RPMI8226 (cell line): Measurements from ENCODE around the gene EIF3F.

Experiments used
- DNase-seq: peaks from one replicate; pipeline ENCODE4 v3.0.0-alpha.2; 2015

Gene EIF3F

DNA sequence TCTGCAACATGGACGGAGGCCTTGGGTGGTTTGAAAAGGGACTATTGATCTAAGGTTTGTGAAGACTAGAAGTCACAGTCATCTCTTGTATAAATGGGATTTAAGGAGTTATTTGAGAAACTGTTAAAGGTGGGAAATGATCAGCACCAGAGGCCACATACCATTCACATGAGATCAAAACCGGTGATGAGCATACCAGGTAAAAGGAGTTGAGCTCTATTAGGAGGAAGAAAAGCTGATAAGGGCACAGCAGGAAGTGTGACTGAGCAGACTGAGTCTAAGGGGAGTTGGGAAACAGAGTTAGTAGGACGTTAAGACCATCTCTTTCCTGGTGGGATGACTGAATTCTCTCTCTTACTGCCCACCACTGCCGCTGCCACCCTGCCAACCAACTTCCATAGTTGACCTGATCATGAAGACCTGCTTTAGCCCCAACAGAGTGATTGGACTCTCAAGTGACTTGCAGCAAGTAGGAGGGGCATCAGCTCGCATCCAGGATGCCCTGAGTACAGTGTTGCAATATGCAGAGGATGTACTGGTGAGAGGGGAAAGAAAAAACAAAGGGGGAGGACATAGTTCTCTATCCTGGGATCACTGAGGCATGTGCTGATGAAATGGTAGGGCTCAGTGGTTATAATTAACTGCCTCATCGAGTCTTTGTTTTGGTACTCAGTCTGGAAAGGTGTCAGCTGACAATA lies 7.6 kb downstream of the EIF3F start:
- DNase-seq: no peak

DNA sequence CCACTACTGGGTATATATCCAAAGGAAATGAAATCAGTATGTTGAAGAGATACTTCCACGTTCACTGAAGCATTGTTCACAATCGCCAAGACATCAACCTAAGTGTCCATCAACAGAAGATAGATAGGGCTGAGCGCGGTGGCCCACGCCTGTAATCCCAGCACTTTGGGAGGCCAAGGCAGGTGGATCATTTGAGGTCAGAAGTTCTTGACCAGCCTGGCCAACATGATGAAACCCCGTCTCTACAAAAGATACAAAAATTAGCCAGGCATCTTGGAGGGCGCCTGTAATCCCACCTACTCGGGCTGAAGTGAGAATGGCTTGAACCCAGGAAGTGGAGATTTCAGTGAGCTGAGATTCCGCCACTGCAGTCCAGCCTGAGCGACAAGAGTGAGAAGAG lies 12.7 kb downstream of the EIF3F start:
- no peak for DNase-seq

DNA sequence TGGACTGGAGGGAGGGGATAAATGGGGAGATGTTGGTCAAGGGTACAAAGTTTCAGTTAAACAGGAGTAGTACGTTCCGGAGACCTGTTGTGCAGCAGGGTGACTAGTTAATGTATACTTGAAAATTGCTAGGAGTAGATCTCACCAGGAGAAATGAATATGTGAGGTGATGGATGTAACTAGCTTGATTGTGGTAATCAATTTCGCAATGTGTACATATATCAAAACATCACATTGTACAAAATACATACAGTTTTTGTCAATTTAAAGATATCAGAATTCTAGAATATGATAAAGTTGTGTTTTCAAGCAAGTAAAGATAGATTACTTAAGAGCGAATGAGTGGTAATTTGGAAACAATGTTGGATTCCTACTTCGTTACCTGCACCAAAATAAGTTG lies 13.3 kb downstream of the EIF3F start:
- DNase-seq: no peak

DNA sequence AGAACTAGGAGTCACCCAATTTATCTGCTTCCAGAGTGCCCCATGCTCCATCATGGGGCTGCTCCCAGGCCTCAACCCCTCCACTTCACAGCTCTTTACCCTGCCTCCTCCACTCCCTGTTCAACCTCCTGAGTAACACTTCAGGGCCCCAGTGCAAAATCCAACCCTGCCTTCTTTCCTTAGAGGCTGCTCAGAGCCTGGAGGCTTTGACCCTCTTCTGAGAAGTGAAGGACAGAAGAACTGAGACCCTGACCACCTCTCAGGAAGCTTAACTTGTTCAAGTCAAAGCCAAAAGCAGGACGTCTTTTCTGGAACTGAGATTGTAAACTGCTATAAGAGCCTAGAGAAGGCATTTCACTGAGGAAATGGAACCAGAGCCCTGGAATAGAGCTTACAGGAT lies 15.5 kb downstream of the EIF3F start:
- no peak for DNase-seq

DNA sequence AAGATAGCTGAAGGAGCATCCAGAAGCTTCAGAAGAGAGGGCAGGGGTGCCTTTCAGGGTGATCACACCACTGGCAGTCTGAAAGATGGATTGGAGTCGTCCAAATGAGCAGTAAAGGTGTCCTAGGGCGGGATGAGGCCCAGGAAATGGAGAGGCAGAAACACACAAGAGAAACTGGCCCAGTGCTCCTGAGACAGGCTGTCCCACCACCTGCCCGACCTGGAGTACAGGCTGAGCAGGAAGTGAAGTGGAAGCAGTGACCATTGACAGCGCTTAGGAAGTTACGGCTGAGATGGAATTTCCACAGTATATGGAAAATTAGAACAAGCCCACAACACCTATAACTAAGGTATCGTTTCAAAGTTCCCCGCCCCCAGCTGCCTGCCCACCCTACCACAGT lies 16.1 kb downstream of the EIF3F start:
- DNase-seq: no peak

DNA sequence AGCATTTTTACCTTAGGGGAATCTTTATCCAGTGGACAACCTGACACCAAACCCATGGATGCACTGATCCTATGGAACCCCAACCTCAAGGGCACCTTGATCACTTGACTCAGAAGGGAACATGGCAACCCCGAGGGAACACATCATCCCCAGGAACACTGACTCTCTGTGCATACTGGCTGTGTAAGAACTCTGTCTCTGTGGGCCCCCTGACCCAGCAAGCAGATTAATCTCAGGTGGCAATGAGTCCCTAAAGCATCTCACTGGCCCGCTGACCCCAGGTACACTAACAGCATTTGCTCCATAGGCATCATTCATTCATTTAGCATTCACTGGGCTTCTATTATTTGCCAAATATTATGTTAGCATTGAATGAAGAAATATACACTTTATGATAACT lies 16.9 kb downstream of the EIF3F start:
- DNase-seq: no peak

DNA sequence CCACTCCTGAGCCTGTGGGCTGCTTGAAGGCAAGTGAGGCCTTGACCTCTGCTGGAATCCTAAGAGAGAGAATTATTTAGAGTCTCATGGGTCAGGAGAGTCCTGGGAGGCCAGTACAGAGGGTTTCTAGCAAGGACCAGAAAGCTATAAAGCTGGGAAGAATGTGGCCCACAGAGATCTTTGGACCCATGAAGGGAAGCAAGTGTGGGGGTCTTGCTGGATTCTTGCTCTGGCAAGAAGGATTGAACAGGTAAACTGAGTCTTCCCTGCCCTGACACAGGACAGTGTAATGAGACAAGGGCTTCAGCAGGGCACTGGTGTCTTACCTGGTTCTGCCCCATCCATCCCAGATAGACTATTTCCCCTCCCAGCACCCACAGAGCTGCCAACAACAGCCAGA lies 18.4 kb downstream of the EIF3F start:
- no peak for DNase-seq

DNA sequence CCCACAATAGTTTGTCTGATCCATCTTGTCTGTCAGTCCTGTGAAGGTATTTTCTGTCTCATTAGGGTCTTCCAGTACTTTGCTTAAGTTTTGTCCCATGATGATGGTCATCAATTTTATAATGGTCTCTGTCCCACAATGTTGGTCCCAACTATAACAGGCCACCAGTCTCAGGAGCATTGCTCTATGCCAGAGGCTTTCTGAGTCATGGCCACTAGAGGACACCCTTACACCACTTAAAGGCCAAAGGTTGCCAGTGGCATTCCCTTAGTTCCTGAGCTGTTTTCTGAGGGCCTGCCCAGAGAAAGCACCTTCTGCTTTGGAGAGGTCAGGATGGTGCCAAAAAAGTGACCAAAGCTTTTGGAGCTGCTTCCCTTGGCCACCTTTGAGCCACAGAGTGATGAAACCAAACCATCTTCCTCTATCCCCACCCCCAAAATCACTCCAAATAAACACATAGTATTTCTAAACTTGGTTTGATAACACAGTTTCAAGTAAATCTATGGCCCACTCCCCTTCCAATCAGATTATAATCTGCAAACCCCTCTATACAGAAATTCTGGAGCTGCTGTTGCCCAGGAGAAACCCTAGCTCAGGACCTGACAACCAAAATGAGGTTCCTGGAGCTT lies 19.3 kb downstream of the EIF3F start:
- peak; percentile 53 for DNase-seq

DNA sequence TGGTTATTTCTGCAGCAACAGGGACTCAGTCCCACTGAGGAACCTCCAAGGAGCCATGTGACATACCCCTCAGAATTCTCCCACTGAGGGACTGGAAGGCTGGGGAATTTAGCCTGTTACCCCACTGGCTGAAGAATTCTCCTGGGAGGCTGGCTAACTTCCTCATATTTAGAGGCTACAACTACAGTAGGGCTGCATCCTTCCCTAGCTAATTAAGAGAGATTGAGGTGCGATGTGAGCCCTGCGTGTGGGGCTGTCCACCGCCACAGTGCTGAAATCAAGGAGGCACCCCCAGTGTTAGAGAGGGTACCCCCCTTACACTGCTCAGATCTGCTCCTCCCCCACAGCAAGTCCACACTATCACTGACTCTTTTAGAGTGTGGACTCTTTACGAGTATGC lies 21.1 kb downstream of the EIF3F start:
- no peak for DNase-seq

DNA sequence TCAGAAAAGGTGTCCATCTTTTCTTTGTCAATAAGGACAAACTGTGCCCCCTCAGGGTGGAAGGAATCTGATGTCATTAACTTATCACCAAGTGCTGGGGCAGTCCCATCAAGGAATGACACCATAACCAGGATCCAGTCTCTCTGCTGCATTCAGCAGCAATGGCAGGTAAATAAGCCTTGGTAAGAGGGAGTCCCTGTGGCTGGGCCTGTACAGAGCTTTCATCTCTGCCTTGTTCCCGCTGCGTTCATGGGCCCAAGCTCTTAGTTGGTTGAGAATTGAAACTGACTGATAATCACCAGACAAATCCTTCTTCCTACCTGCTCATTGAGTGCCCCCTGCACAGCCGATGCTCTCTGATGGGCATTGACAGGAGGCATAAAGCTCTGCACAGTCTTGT lies 22.7 kb downstream of the EIF3F start:
- DNase-seq: no peak

DNA sequence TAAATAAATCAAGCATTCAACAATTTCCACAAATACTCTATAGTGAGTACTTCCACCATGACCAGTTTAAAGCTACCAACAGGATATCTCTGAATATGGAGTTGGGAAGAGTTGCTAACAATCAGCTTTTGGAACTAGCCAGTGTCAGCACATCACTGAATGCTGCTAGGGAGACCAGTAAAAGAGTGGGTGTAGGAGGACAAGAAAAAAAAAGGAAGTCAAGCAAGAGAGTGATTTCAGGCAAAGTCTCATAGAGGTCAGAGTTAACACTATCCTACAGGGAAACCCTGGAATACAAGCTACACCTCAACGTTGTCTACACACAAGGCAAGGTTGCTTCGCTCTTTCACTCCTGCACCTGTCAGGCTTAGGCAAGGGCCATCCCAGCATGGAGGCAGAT lies 24.2 kb downstream of the EIF3F start:
- no peak for DNase-seq

DNA sequence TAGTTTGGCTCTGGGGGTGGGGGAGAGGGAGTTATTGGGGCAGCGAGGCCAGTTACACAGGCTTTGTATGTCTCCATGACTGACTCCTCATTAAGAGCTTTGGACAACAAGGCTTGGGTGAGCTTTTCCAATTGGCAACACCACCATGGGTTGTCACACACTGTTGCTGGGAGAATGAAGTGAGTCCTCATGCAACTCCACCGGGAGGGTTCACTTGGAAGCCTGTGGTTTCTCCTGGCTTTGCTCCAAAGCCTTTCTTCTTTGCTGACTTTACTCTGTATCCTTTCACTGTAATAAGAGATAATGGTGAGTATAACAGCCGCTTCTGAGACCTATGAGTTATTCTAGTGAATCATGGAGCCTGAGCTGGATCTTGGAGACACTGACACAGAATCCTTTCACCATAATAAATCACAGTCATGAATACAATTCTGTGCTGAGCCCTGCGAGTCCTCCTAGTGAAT lies 24.9 kb downstream of the EIF3F start:
- DNase-seq: no peak

DNA sequence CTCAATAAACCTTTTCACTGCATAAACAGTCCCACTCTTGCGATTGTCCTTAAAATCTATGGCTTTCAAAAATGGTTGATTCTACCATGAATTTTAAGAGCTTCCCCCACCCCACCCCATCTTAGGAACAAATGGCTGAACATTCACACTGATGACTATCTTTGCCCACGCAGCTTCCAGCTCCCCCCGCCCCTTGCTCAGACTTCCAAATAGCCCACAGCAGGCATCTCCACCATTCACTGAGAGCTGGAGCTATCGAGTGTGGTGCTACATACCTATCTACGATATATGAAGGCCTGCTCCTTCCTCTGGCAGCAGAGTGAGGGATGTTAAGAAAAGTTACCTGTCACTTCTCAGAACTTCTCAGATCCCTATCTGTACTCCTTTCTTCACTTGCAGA lies 26.7 kb downstream of the EIF3F start:
- no peak for DNase-seq

DNA sequence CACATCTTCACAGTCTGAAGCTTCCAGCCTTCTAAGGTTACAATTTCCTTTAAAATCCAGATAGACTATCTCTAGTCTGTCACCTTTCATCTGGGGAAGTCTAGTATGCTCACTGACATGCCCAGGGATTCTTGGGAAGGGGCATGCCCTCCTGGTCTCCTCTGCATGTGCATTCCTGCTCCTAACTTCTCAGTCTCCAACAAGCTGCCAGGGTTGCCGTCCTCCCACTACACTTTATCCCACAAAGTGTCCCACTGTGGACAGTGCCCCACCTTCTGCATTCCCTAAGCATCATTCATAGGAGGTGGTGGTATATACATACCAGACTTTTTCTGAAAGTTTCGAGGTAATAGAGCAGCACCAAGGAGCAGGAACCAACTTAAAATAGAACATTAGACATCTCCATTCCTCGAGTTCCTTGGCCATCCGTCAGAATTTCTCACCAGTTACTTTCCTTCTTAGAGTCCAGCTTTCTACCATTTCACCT lies 28.7 kb downstream of the EIF3F start:
- DNase-seq: no peak

DNA sequence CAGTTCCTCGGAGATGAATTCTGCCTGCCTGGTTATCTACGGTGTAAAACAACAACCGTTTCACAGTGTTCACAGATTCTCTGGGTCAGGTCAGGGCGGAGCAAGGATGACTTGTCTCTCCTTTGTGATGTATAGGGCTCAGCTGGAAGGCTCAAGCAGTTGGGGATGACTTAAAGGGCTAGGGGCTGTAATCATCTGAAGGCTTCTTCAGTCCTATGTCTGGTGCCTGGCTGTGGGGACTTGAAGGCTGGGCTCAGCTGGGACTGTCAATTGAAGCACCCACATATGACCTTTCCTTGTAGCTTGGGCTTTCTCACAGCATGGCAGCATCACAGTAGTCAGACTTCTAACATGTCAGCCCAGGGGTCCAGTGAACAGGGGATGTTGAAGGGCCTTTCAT lies 29.3 kb downstream of the EIF3F start:
- DNase-seq: no peak

DNA sequence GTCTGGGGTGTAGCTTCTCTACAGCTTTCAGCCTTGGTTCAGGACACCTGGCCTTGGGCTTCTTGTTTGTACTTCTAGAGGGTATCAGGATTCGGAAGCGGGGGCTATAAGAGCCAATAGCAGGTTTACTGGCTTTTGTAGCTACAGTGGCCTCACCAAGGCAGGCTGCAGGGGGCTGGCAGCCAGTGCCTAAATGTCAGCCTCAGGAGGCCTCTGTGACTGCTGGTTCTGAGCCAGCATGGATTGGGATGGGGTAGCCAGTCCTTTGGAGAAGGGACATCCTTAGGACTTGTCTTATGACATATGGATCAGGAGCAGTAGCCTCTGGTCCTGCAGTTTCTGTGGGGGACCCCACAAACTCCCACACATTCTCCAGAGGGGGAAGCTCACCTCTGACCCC lies 29.9 kb downstream of the EIF3F start:
- no peak for DNase-seq

DNA sequence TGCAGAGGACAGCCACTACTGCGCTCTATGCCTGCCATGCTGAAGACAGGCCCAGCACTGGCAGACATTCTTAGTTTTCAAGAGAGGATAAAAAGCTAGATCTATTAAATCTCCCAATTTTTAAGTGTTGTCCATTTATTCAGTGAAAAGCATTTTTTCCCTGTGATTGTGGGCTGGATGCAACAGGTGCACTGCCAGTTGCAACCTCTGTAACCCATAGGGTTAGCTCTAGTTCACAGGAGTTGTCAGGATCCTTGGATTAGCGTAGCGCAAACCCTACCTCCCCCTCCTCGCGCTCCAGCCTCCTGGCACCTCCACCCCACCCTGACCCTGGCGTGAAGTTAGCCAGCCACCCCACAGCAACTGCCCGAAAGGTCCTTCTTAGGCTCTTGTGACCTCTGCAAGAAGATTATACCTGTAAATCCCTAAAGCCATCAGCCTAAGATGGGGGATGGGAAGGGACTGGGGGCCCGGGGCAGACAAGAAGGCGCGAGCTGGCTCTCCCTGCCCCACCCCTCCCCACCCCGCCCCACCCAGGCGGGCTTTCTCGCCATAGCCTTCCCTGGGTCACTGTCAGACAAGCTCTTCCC lies 30.9 kb downstream of the EIF3F start:
- no peak for DNase-seq

DNA sequence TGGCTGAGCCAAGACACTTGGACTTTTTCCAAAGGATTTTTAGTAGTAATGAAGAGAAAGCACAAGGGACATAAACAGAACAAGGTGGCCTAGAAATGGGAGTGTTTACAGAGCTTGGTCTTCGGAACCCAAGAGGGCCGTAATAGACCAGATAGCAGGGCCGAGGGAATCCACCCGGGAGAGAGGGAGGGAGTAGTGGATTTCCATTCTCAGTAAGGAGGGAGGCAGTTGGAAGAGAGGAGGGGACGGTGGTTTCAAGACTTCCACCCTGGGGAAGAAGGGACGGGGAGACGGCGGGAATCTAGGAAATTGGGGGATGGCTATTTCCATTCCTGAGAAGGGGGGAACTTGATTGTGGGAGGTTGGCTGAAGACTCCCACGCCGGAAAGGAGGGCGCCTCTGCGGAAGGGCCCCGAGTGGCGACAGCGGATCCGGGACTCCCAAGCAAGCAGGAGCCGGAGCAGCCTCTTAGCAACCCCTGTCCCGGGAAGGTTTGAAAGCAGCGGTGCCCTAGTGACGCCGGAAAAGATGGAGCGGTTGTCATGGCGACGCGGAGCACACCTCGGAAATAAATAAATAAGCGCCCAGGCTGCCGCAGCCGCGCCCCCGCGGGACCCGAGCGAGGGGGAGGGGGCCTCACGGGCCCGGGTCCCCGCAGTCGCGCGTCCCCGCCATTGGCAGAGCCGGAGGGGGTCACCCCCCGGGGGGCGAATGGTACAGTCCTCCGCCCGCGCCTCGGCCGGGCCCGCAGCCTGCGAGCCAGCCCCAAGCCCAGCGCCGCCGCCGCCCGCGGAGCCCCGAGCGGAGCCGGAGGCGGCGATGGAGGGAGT lies 31.6 kb downstream of the EIF3F start:
- DNase-seq: no peak

DNA sequence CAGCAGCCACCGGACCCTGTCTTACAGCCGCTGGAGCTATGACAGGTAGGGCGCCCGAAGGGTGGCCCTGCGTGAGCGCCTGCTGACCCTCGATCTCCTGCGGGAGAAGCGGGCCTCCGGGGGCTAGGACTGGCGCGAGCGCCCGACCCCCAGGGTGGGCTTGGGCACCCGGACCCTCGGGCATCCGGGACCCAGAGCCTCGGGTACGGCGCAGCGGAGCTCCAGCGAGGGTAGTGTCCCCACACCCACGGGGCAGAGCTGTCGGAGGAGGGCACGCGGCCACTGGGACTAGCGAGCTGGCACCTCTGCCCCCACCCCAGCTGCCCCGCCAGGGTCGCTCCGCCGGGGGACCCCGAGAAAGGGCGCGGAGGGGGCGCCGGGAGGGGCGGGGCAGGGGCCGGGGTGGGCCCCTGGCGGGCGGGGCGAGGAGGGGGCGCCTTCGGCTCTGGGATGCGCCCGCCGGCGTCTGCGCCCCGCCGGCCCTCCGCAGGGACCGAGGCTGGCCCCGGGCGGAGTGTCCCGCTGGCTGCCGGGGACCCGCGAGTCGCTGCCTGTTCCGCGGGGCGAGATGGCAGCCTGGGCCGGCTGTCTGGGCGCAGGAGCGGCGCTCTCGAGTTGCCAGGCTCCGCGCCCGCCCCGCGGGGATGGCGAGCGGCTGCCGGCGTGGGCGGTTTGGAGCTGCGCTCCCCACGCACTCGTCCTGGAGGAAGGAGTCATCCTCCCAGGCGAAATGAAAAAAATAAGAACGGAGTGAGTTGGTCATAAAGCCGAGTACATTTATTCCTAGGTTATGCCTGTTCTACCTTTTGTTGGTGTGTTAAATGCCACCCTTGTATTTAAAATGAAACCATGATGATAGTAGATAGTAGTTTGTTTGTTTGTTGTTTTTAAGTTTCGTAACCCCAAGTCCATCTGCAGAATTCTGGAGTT lies 32.4 kb downstream of the EIF3F start:
- DNase-seq: no peak

DNA sequence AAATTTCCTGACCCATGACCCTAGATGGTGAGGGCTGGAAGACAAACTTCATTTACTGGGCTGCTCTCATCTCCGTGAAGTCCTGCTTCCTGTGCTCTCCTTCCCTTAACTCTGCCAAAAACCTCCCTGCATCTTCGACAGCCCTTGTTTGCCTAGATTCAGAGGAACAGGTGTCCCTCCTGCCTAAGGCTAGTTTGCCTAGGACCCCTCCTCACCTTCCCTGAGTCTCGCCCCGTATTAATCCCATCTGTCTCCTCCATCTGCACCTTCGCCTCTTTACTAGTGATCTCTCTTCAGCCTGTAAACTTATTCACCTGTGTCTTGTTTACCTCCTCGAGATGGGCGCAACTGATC lies 33.1 kb downstream of the EIF3F start:
- no peak for DNase-seq

DNA sequence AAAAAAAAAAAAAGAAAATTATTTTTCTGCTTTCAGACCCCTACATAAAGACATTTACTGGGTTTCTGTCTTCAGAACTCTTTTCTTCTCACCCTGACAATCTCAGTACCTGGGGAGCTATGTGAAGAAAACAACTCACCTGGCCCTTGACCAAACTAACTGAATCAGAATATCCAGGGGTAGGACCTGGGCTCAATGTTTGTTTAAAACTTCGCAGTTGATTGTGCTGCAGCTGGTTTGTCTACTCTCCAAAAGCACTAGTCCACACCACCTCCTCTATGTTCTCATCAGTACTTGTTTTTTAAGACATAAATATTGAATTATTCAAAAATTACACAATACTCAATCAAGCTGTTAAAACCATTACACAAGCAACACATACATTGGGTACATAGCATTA lies 34.8 kb downstream of the EIF3F start:
- no peak for DNase-seq

DNA sequence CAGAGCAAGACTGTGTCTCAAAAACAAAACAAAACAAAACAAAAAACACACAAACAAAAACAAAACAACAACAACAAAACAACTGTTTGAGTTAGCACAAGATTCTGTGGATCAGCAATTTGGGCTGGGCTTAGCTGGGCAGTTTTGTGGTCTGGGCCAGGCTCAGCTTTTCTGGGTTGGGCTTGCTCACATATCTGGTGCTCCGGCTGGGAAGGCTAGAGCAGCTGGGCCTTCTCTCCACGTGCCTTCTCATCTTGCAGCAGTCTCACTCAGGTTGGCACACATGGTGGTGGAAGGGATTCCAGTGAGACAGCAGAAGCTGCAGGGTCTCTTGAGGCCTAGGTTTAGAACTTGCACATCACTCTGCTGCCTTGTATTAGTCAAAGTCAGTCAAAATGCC lies 35.7 kb downstream of the EIF3F start:
- DNase-seq: no peak
